Hair follicle dermal papilla cell (primary cell): ENCODE measurements around the gene RPL26. TPM values are rescaled to one million over a fixed set of nuclear protein-coding genes. Genes with fewer than 3 reads are reported as not detected.

Source experiments
- small RNA-seq: library from RNA; depleted of rRNA; stranded (forward); fragments of <200 nt; gene quantifications from one replicate; pipeline ENCODE3, GENCODE V24; 2012
- total RNA-seq: library from RNA; depleted of rRNA; stranded (reverse); fragments of >200 nt; gene quantifications from 2 replicates; pipeline ENCODE4 v1.2.3, GENCODE V29; 2012

Gene RPL26
- 1,352 and 1,970 TPM in 2 replicates for total RNA-seq

GRCh38 chr17:8383143-8383822 lies at the start of gene RPL26:
Gene RPL26, minus strand, starts transcription at chr17:8383193. Its CDS starts 883 bp downstream, at chr17:8382310.

GRCh38 chr17:8397636-8398035 lies 14.6 kb upstream of the RPL26 start, which contains the start of gene RNF222:
Gene RNF222, minus strand, starts transcription at chr17:8397827. Its CDS starts 4,366 bp downstream, at chr17:8393461.

GRCh38 chr17:8376271-8377067 lies 6.5 kb downstream of the RPL26 start, which contains the start of gene KRABD2:
Gene KRABD2, minus strand, starts transcription at chr17:8376704.

GRCh38 chr17:8339540-8339939 lies 43.5 kb downstream of the RPL26 start, which contains the start of gene ODF4:
Gene ODF4, plus strand, starts transcription at chr17:8339840. Its CDS starts 212 bp downstream, at chr17:8340052.

Small RNA genes within 50 kb of the gene (small RNA-seq; reads per million reads assigned to genes)
- not detected for gene RF00265

Other genes starting within 250 kb of the RPL26 start
- 12.3 and 17.2 TPM in 2 replicates for gene PER1, start 230.8 kb downstream of the RPL26 start, total RNA-seq
- 4.4 and 5.5 TPM in 2 replicates for gene VAMP2, start 220.2 kb downstream of the RPL26 start, total RNA-seq
- gene TMEM107, start 206.8 kb downstream of the RPL26 start, total RNA-seq, result 11.0 and 14.8 TPM in 2 replicates
- gene BORCS6, start 193.0 kb downstream of the RPL26 start, total RNA-seq, result 5.8 and 7.8 TPM in 2 replicates
- 2.1 and 6.1 TPM in 2 replicates for gene AURKB, start 172.6 kb downstream of the RPL26 start, total RNA-seq
- 6.6 and 8.8 TPM in 2 replicates for gene CTC1, start 135.1 kb downstream of the RPL26 start, total RNA-seq
- gene PFAS, start 133.9 kb downstream of the RPL26 start, total RNA-seq, result 13.6 and 22.6 TPM in 2 replicates
- gene RANGRF, start 94.5 kb downstream of the RPL26 start, total RNA-seq, result 11.5 and 15.5 TPM in 2 replicates
- gene SLC25A35, start 87.8 kb downstream of the RPL26 start, total RNA-seq, result 0.81 and 1.2 TPM in 2 replicates
- gene ARHGEF15, start 73.0 kb downstream of the RPL26 start, total RNA-seq, result not detected in 2 replicates
- gene ODF4, start 43.4 kb downstream of the RPL26 start, total RNA-seq, result not detected in 2 replicates
- gene RNF222, start 14.6 kb upstream of the RPL26 start, total RNA-seq, result not detected in 2 replicates
- 115 and 118 TPM in 2 replicates for gene NDEL1, start 52.7 kb upstream of the RPL26 start, total RNA-seq
- gene MYH10, start 247.5 kb upstream of the RPL26 start, total RNA-seq, result 51.5 and 68.5 TPM in 2 replicates